GM12801 (cell line): Measurements from ENCODE around the gene INTS2.

ENCODE experiments used
- CTCF ChIP-seq: IDR thresholded peaks from one replicate; pipeline ENCODE4 v1.5.1; 2011; ENCODE audit warnings: control low read depth; ENCODE audit not compliant: insufficient read length; ENCODE audit errors: extremely low read depth

The INTS2 gene

GRCh38 chr17:61927208-61928100, at the start of gene INTS2:
Gene INTS2, minus strand, starts transcription at chr17:61927982. Its CDS starts 1,338 bp downstream, at chr17:61926644.
- no peak for TF ChIP-seq CTCF

GRCh38 chr17:61974115-61974514, 46.3 kb upstream of the INTS2 start:
- no peak for TF ChIP-seq CTCF

- no peak for TF ChIP-seq CTCF
Observed at GRCh38 chr17:61972311-61972710, 44.5 kb upstream of the INTS2 start.

- no peak for TF ChIP-seq CTCF
Observed at GRCh38 chr17:61970030-61970429, 42.2 kb upstream of the INTS2 start.

- no peak for TF ChIP-seq CTCF
Observed at GRCh38 chr17:61968757-61969156, 41.0 kb upstream of the INTS2 start.

GRCh38 chr17:61967729-61968128, 39.9 kb upstream of the INTS2 start:
- no peak for TF ChIP-seq CTCF

GRCh38 chr17:61966191-61966590, 38.4 kb upstream of the INTS2 start:
- no peak for TF ChIP-seq CTCF
